HG03175 (cell line): ENCODE results near the gene RECQL5.

Experiments
- ATAC-seq: cut with Tn5 transposase; IDR thresholded peaks from one replicate; pipeline ENCODE4 v1.9.1; 2021; ENCODE audit warnings: mild to moderate bottlenecking, moderate library complexity; ENCODE audit not compliant: unreplicated experiment

RECQL5 gene

DNA sequence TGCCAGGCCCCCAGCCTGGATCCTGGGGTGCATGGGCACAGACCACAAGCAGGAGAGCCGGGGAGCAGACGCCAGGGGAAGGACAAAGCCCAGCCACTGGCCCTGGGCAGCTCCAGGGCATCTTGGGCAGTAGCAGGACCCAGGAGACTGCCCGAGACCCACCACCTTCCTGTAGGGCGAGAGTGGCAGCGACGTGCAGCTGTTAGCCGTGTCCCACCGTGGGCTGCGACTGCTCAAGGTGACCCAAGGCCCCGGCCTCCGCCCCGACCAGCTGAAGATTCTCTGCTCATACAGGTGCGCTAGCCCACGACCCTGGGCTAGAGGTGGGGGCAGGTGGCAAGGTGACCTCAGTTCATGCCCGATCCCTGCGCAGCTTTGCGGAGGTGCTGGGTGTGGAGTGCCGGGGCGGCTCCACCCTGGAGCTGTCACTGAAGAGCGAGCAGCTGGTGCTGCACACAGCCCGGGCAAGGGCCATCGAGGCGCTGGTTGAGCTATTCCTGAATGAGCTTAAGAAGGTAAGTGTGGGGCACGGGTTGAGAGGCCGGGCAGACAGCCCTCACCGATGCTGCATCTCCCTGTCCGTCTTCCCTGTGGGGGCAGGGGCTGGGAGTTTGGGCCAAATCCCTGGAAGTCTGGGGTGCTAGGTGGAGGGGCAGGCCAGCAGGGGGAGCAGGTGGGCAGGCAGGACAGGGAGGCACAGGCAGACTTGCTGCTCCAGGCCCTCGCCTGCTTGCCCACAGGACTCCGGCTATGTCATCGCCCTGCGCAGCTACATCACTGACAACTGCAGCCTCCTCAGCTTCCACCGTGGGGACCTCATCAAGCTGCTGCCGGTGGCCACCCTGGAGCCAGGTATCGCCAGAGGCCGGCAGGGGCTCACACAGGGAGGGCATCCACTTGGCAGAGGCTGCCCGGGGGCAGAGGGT lies 47.2 kb downstream of the RECQL5 start:
- ATAC-seq = no peak

DNA sequence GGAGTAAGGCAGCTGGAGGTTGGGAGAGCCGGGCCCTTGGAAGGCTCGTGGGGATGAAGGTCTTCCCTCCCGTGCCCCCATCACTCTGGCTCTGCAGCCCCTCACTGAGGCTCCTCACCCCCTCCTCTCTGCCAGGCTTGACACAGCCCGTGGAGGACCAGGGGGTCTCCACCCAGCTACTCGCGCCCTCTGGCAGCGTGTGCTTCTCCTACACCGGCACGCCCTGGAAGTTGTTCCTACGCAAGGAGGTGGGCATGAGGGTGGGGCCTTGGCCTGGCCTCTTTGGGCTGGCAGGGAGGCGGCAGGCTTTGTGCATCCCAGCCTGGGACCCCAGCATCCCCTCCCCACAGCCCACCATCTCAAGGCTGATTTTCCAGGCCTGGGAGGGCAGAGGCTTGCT lies 49.3 kb downstream of the RECQL5 start:
- no peak for ATAC-seq

DNA sequence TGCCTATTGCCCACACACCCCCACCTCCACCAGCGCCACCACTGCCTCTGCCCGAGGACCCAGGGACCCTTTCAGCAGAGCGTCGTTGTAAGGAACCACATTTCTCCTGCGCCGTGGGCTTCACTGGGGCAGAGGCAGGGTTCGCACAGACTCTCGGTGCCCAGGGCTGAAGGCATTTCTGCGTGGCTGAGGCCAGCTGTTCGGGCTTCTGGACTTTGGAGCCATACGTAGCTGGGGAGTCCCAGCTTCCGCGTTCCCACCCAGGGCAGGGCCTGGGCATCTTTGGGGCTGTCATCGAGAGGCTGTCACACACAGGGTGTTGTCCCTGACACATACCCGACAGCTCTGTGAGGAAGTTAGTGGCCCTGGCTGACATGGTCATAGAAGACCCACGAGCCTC lies 49.7 kb downstream of the RECQL5 start:
- no peak for ATAC-seq

DNA sequence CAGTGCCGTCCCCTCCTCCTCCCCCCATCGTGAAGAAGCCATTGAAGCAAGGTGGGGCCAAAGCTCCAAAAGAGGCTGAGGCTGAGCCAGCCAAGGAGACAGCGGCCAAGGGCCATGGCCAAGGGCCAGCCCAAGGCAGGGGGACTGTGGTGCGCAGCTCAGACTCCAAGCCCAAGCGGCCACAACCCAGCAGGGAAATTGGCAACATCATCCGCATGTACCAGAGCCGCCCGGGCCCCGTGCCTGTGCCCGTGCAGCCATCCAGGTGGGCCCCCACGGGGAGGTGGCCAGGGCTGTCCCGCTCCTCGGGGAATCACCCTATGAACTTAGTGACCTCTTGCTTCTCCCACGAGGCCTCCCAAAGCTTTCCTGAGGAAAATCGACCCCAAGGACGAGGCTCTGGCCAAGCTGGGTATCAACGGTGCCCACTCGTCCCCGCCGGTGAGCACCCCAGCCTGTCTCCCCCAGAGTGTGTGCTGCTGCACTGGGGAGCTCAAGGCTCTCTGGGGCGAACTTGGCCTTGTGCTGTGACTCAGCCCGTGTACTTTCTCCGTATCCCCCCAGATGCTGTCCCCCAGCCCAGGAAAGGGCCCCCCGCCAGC lies 50.3 kb downstream of the RECQL5 start:
- ATAC-seq = no peak

DNA sequence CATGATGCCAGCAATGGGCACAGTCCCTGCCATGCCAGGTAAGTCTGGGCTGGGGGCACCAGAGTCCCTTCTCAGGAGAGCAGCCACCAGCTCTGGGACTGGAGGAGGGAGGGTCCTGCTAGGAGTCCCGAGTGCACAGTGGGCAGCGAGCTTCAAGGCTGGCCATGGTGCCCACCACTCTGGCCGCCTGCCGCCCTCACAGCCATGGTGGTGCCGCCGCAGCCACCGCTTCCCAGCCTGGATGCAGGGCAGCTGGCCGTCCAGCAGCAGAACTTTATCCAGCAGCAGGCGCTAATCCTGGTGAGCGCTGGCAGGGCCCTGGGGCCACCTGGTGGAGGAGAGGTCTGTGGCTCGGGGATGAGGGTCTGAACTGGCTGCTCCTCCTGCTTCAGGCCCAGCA lies 51.7 kb downstream of the RECQL5 start:
- ATAC-seq = no peak

DNA sequence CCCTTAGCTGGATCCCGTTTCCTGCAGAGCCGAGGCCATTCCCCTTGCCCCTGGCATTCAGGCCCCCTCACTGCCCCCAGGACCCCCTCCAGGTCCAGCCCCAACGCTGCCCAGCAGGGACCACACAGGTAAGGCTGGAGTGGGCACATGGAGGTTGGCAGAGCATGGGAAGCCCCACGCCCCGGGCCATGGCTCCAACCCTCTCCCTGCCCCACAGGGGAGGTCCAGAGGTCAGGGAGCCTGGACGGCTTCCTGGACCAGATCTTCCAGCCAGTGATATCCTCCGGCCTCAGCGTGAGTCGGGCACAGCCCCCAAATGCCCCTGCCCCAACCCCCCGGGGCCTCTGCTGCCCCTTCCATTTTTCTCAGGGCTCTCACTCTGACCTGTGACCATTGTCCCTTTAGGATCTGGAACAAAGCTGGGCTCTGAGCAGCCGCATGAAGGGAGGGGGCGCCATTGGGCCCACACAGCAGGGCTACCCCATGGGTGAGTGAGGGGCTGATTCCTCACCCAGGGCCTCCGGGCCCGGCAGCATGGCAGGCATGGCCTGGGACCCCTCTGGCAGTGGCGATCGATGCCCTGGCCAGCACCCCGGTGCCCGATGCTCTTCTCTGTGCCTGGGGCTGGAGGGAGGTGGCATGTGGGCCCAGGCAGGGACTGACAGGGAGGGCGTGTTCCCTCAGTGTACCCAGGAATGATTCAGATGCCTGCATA lies 52.2 kb downstream of the RECQL5 start:
- ATAC-seq = no peak

DNA sequence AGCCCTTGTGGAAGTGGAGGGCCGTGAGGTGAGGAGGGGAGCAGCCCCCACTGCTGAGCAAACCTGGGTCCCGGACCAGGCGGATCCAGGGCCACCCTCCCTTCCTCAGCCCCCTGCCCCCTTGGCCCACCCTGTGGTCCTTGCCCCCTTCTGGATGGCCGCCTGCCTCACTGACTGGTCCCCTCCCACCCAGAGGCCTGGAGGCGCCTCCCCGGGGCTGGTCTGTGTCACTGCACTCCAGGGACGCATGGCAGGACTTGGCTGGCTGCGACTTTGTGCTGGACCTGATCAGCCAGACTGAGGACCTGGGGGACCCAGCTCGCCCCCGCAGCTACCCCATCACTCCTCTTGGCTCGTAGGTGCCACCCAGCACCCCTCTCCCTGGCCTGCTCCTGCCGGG lies 52.9 kb downstream of the RECQL5 start:
- ATAC-seq = no peak

DNA sequence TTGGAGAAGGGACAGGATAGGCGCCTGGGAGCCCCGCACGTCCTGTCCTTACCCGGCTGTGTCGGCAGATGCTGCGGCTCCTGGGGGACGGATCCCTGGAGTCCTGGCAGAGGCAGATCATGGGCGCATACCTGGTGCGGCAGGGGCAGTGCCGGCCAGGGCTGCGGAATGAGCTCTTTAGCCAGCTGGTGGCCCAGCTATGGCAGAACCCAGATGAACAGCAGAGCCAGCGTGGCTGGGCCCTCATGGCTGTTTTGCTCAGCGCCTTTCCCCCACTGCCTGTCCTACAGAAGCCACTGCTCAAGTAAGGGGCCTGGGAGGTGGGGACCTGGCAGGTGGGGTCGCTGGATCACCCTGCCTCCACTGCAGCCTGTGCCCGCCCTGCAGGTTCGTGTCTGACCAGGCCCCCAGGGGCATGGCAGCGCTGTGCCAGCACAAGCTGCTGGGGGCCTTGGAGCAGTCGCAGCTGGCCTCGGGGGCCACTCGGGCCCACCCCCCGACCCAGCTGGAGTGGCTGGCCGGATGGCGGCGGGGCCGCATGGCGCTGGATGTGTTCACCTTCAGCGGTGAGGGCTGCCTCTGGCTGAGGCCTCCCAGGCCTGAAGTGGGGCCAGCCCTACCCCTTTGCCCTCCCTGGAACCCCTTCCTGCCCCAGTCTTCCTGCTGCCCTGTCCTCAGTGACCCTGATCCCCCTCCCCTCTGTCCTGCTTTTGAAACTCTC lies 53.9 kb downstream of the RECQL5 start:
- no peak for ATAC-seq

DNA sequence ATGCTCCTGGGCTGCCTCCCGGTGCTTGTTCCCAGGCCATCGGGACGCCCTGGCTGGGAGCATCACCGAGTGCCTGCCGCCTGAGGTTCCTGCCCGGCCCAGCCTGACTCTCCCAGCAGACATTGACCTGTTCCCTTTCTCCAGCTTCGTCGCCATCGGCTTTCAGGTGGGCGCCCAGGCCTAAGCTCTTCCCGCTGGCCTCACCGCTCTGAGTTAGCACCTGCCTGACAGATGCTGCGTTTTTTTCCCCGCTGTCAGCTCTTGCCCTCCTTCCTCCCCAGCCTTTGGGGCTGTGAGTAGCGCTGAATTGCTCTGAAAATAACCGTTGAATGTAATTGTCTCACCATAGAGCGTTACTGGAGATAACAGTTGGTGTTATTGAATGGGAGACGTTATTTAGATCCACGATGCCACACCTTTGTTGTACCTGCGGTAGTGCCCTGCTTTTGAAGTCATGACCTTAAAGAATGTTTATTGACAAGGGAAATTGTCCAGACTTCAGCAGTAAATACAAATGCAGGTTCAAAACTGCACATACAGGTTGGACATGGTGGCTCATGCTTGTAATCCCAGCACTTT lies 55.0 kb downstream of the RECQL5 start:
- ATAC-seq = no peak

DNA sequence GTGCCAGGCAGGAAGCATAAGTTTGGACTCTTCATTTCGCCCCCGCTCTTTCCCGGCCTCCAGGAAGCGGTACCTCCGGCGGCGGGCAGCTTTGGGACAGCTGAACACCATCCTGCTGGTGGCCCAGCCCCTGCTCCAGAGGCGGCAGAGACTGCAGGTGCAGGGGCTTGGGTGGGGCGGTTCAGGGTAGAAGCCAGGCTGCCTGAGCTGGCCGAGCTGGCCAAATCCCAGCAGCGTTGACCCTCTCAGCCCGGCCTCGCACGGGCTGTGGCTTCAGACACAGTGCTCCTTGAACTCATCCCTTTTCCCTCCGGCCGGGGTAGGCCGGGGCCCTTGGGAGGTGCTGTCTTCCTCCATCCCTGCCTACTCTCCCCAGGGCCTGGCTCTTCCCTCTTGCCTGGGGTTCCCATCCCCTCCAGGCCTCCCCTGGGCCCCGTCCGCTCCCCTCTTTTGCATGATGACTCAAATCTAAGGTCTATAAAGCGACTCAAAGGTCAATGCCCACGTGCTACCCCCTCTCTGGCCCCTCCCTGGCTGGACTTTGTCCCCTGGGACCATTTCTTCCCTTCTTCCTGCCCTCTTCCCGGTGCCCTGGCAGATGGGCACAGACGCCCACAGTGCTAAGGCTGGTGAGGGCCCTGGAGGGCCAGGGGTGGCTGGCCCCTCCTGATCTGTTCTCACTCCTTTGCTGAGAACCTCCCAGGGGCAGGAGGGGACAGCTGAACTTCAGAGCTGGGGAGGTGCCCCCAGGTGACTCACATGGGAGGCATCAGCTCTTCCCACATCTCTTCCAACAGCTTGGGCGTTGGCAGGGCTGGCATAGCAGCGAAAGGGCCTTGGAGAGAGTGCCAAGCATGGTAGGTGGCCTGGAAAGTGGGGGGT lies 56.6 kb downstream of the RECQL5 start:
- ATAC-seq = no peak

DNA sequence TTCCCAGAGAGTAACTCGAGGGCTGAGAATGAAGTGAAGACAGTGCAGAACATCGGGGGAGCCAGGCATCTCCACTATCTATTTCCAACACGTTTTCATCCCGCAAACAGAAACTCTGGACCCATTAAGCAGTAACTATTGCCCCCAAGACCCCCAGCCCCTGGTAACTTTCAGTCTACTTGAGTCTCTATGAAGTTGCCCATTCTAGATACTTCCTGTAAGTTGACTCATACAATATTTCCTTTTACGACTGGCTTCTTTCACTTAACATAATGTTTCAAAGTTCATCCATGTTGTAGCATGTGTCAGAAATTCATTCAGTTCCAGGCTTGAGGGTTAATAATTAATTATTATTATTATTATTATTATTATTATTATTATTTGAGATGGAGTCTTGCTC lies 59.9 kb downstream of the RECQL5 start:
- no peak for ATAC-seq

DNA sequence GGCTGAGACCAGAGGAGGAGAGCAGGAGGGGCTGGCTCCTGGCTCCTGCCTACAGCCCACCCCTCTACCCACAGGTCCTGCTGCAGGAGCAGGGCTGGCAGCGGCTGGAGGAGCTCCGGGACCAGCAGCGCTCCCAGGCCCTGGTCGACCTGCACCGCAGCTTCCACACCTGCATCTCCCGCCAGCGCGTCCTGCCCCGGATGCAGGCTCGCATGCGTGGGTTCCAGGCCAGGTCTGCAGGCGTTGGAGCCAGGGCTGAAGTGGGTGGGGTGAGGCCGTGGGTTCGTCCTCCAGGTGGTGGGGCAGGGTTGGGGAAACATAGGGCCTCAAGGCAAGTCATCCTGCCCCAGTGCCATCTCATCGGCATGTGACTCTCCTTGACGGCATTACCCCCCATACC lies 61.2 kb downstream of the RECQL5 start:
- ATAC-seq = no peak

DNA sequence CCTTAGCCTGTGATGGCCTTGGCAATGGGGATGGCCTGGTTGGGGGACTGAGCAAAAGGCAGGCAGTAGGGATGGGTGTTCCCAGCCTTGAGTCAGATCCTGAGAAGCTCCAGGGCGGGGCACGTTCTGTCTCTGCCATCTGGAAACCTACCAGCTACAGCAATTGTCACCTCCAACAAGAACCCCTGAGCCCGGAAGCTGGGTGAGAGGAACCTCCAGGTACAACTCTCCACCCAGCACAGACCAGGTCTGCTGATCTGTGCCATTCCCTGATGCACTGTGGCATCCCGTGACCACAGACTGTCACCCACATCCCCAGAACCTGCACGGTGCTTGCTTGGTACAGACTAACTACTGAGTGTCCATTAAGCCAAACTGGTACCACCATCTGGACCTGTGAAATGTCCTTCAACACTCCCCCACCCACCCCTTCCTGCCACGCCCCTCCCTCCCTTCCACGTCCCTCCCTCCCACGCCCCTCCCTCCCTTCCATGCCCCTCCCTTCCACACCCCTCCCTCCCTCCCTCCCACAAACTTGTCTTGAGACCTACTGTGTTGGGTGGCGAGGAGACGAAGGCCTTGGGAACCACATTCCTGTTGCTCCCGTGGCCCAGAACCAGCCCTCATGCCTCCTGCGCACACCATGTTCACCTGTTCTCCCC lies 62.8 kb downstream of the RECQL5 start:
- no peak for ATAC-seq

DNA sequence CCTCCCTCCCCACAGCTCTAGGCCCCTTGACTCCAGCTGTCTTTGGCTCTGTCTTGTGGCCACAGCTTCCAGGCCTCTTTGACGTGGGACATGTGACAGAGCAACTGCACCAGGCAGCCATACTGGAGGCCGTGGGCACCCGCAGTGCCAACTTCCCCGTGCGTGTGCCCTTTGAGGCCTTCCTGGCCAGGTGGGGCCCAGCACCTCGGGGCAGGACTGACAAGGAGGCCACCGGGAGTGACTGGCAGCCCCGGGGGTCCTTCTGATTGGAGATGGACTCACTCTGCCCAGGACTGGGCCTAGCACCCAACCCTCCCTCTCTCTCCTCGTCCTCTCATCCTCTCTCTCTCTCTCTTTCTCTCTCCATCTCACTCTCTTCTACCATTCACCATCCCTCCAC lies 63.8 kb downstream of the RECQL5 start:
- ATAC-seq = no peak

DNA sequence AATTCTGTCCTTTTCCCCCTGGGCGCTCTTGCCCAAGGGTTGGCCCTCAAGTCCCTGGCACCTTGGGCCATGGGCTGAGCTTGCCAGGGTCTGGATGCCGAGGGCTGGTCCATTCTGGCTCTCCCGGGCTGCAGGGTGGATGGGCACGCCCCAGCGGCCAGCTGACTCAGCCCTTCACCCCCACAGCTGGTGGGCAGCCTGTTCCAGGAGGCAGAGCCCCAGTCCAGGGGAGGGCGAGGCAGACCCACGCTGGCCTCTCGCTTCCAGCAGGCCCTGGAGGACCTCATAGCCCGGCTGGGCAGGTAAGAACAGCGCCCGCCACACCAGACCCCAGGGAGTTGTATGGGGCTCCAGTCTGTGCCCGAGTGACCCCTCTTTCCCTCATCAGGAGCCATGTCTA lies 64.3 kb downstream of the RECQL5 start:
- ATAC-seq = no peak

DNA sequence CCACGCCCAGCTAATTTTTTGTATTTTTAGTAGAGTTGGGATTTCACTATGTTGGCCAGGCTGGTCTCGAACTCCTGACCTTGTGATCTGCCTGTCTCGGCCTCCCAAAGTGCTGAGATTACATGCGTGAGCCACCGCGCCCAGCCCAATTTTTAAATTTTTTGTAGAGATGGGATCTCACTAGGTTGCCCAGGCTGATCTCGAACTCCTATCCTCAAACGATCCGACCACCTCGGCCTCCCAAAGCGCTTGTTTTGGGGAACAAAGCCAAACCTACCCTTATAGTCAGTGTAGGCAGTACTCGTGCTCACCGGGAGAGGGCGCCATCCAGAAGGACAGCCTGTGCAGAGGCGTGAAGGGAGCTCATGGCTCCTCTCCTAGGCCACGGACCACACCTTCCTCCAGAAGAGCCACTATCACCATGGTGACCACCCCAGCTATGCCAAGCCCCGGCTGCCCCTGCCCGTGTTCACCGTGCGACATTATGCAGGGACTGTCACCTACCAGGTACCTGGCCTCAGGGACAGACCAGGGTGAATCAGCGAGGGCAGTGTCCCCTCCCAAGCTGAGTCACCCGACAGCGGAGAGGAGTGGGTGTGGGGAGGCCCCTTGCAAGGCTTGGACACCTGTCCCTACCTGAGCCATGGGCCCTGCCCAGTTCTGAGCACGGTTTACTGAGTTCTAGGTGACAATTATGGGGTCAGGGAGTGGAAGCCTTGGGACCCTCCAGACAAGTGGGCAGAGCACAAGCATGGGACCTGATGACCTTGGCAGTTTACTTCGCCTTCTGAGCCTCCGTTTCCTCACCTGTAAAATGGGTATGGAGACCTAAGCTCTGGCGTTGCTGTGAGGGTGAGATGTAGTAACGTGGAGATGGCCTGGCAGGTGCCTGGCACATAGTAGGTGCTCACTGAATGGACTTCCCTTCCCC lies 65.6 kb downstream of the RECQL5 start:
- ATAC-seq = no peak

DNA sequence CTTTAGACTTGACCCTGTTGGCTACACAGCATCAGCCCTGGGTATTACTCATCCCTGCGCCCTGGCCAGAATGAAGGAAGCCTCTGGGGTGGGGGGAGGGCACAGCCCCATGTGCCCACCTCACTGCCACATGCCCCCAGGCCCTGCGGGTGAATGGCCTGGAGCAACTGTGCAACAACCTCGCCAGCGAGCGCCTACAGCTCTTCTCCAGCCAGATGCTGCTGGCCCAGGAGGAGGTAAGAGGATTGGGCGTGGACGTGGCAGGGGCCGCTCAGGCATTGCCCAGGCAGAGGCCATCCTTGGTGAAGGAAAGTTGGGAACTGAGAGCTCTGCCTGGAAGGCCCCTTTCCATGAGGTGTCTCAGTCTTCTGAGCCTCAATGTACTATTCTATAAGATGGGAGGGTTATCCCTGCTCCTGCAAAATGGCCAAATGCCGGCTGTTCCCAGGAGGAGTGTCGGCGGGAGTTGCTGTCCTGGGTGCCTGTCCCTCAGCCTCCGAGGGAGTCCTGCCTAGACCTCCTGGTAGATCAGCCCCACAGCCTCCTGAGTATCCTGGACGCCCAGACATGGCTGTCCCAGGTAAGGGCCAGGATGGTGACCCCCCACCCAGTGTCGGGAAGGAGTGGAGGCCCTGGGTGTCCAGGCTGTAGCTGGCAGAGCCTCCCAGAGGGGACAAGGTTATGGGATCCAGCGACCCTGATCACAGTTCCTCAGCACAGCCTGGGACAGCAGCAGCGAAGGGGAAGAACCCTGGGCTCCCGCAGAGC lies 70.5 kb downstream of the RECQL5 start:
- no peak for ATAC-seq

DNA sequence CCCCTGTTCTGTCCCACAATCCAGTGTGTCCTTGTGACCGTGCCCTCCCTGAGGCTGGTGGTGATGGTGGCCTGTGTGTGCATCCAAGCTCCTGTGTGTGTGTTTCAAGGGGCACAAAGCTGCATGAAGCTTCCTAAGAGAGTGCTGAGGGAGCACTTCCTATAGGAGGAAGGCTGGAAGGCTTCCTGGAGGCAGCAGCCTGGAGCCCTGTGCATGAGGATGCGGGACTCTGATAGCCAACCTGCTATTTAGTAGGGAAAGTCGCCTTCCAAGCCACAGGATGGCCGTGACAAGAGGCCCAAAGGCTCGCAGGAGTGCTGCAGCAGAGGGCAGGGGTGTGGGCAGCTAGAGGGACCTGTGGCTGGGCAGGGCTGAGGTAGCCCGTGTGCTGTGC lies 71.0 kb downstream of the RECQL5 start:
- no peak for ATAC-seq
